COLO668 (cell line): ENCODE results near the gene FAM174A.

ENCODE experiments used
- DNase-seq: peaks from one replicate; lab custom pipeline; 2025; ENCODE audit not compliant: unreplicated experiment; lab: John Stamatoyannopoulos, UW

Gene FAM174A

GRCh38 chr5:100535060-100536005, at the start of gene FAM174A:
FAM174A (plus strand) TSS chr5:100535374; CDS start chr5:100535531, 157 bp downstream.
- DNase-seq, result peak; percentile 92

- DNase-seq, result no peak
These were observed 41.2 kb upstream of the FAM174A start for GRCh38 chr5:100493996-100494395.

GRCh38 chr5:100496296-100496695, 38.9 kb upstream of the FAM174A start:
- DNase-seq, result no peak

GRCh38 chr5:100502684-100503083, 32.5 kb upstream of the FAM174A start:
- DNase-seq, result no peak

- DNase-seq, result no peak
These were observed 29.0 kb upstream of the FAM174A start for GRCh38 chr5:100505984-100506670.

- no peak for DNase-seq
These were observed 18.9 kb upstream of the FAM174A start for GRCh38 chr5:100516285-100516684.

- peak; percentile 94 for DNase-seq
These were observed 17.7 kb upstream of the FAM174A start for GRCh38 chr5:100517301-100517974.

GRCh38 chr5:100518377-100518776, 16.8 kb upstream of the FAM174A start:
- DNase-seq, result no peak

GRCh38 chr5:100519075-100519474, 16.1 kb upstream of the FAM174A start:
- DNase-seq, result no peak

GRCh38 chr5:100520348-100520747, 14.8 kb upstream of the FAM174A start:
- no peak for DNase-seq

GRCh38 chr5:100537946-100538345, 2.8 kb downstream of the FAM174A start:
- no peak for DNase-seq

- DNase-seq, result no peak
These were observed 4.3 kb downstream of the FAM174A start for GRCh38 chr5:100539519-100539918.

- no peak for DNase-seq
These were observed 6.9 kb downstream of the FAM174A start for GRCh38 chr5:100542086-100542485.

- no peak for DNase-seq
These were observed 10.8 kb downstream of the FAM174A start for GRCh38 chr5:100546001-100546400.

- DNase-seq, result no peak
These were observed 15.4 kb downstream of the FAM174A start for GRCh38 chr5:100550531-100551051.

- no peak for DNase-seq
These were observed 16.0 kb downstream of the FAM174A start for GRCh38 chr5:100551183-100551582.

GRCh38 chr5:100553209-100553608, 18.0 kb downstream of the FAM174A start:
- no peak for DNase-seq

GRCh38 chr5:100560860-100561259, 25.7 kb downstream of the FAM174A start:
- DNase-seq, result no peak

GRCh38 chr5:100562821-100563220, 27.6 kb downstream of the FAM174A start:
- DNase-seq, result no peak

GRCh38 chr5:100566382-100567141, 31.4 kb downstream of the FAM174A start:
- DNase-seq, result no peak

- no peak for DNase-seq
These were observed 39.5 kb downstream of the FAM174A start for GRCh38 chr5:100574716-100575115.
